OCI-LY1 (cell line): Measurements from ENCODE around the gene KCTD19.

ENCODE experiments used
- H2AFZ ChIP-seq: fragments of 200-600 bp; sonication (generic), shearing (Covaris generic); 2 replicates; pipeline ENCODE4 v1.6.0; 2014; ENCODE audit warnings: antibody characterized with exemption, mild to moderate bottlenecking, low read length
- H3F3A ChIP-seq: fragments of 200-600 bp; sonication (generic), shearing (Covaris generic); 2 replicates; pipeline ENCODE4 v1.6.0; 2014; ENCODE audit warnings: mild to moderate bottlenecking, antibody characterized with exemption, low read length, moderate library complexity; ENCODE audit not compliant: insufficient read depth
- H3K27ac ChIP-seq: fragments of 200-600 bp; sonication (generic); 2 replicates; pipeline ENCODE4 v1.5.1; 2014; ENCODE audit warnings: low read length, mixed run types, mild to moderate bottlenecking, low read depth; ENCODE audit not compliant: poor library complexity, severe bottlenecking
- H3K27me3 ChIP-seq: fragments of 200-600 bp; sonication (generic); 2 replicates; pipeline ENCODE4 v1.6.0; 2014; ENCODE audit warnings: antibody characterized with exemption, mild to moderate bottlenecking, low read length, moderate library complexity; ENCODE audit not compliant: insufficient read depth
- H3K36me3 ChIP-seq: fragments of 200-600 bp; sonication (generic); 2 replicates; pipeline ENCODE4 v1.6.1; 2014; ENCODE audit warnings: mild to moderate bottlenecking, antibody characterized with exemption, low read length, moderate library complexity, mixed read lengths; ENCODE audit not compliant: insufficient read depth
- H3K4me1 ChIP-seq: fragments of 200-600 bp; sonication (generic); 2 replicates; pipeline ENCODE4 v1.5.1; 2014; ENCODE audit warnings: mild to moderate bottlenecking, low read length, moderate library complexity; ENCODE audit not compliant: insufficient read depth, severe bottlenecking
- H3K4me2 ChIP-seq: fragments of 200-600 bp; sonication (generic), shearing (Covaris generic); 2 replicates; pipeline ENCODE4 v1.6.1; 2014; ENCODE audit warnings: low read length
- H3K4me3 ChIP-seq: fragments of 200-600 bp; sonication (generic); 2 replicates; pipeline ENCODE4 v1.5.1; 2014; ENCODE audit warnings: low read length, low read depth, mild to moderate bottlenecking, mixed read lengths; ENCODE audit not compliant: poor library complexity, severe bottlenecking
- H3K79me2 ChIP-seq: fragments of 200-600 bp; shearing (Covaris generic); 2 replicates; pipeline ENCODE4 v1.6.1; 2016; ENCODE audit warnings: mixed run types, low read length, mixed read lengths; ENCODE audit not compliant: insufficient read depth
- H3K9ac ChIP-seq: fragments of 200-600 bp; sonication (generic), shearing (Covaris generic); 2 replicates; pipeline ENCODE4 v1.6.1; 2014; ENCODE audit warnings: mild to moderate bottlenecking, low read length, mixed read lengths
- H3K9me2 ChIP-seq: fragments of 200-600 bp; sonication (generic), shearing (Covaris generic); 2 replicates; pipeline ENCODE4 v1.6.1; 2014; ENCODE audit warnings: low read depth, mild to moderate bottlenecking, low read length, mixed read lengths
- H3K9me3 ChIP-seq: fragments of 200-600 bp; shearing (Covaris generic); 2 replicates; pipeline ENCODE4 v1.6.1; 2014; ENCODE audit warnings: low read length, mixed read lengths
- H4K20me1 ChIP-seq: fragments of 200-600 bp; sonication (generic), shearing (Covaris generic); 2 replicates; pipeline ENCODE4 v1.6.0; 2016; ENCODE audit warnings: mild to moderate bottlenecking, low read length; ENCODE audit not compliant: insufficient read depth
- CTCF ChIP-seq: fragments of 200-600 bp; sonication (generic), shearing (Covaris generic); IDR thresholded peaks from 2 replicates; pipeline ENCODE4 v1.5.1; 2017; ENCODE audit warnings: mild to moderate bottlenecking, antibody characterized with exemption, low read length, moderate library complexity, mixed read lengths
- EZH2 ChIP-seq: fragments of 200-600 bp; sonication (generic), shearing (Covaris generic); IDR thresholded peaks from 2 replicates; pipeline ENCODE4 v1.8.0; 2017; ENCODE audit warnings: borderline replicate concordance, mixed run types, mild to moderate bottlenecking, antibody characterized with exemption, low read length, moderate library complexity, mixed read lengths

The KCTD19 gene

GRCh38 chr16:67256701-67257230 lies 69.8 kb downstream of the KCTD19 start:
- Histone ChIP-seq H4K20me1 (no peaks in the 10 kb centered on the region), H3K9me3 (no peaks in the 10 kb centered on the region), H3K4me2 (no peak overlapping the region), H3K79me2 (no peaks in the 10 kb centered on the region), H3F3A (no peaks in the 10 kb centered on the region), H3K36me3 (no peaks in the 10 kb centered on the region), H3K27ac (no peak overlapping the region), H3K9ac (no peak overlapping the region), H3K9me2 (no peaks in the 10 kb centered on the region), H3K4me3 (no peak overlapping the region), H2AFZ (no peak overlapping the region), H3K4me1 (no peaks in the 10 kb centered on the region), H3K27me3 (peaks cover 4% of the 10 kb centered on the region; the same call in 1 of the 2 replicates)
- TF ChIP-seq EZH2 (no peak), CTCF (no peak)

GRCh38 chr16:67255553-67256221 lies 70.9 kb downstream of the KCTD19 start:
- Histone ChIP-seq H3K4me3 (no peak overlapping the region), H3K4me1 (no peaks in the 10 kb centered on the region), H3K9me3 (no peaks in the 10 kb centered on the region), H3K79me2 (no peaks in the 10 kb centered on the region), H3K27ac (no peak overlapping the region), H3K9me2 (no peaks in the 10 kb centered on the region), H3K27me3 (peaks cover 4% of the 10 kb centered on the region; the same call in 1 of the 2 replicates), H3F3A (no peaks in the 10 kb centered on the region), H3K36me3 (no peaks in the 10 kb centered on the region), H4K20me1 (no peaks in the 10 kb centered on the region), H3K4me2 (no peak overlapping the region), H3K9ac (no peak overlapping the region), H2AFZ (no peak overlapping the region)
- TF ChIP-seq EZH2 (no peak), CTCF (no peak)

GRCh38 chr16:67254801-67255552 lies 71.6 kb downstream of the KCTD19 start:
- Histone ChIP-seq H3K27ac (no peak overlapping the region), H2AFZ (no peak overlapping the region), H3K9me2 (no peaks in the 10 kb centered on the region), H3K9me3 (no peaks in the 10 kb centered on the region), H3F3A (no peaks in the 10 kb centered on the region), H3K27me3 (peaks cover 4% of the 10 kb centered on the region; the same call in 1 of the 2 replicates), H3K4me2 (no peak overlapping the region), H3K79me2 (no peaks in the 10 kb centered on the region), H3K4me3 (no peak overlapping the region), H3K36me3 (no peaks in the 10 kb centered on the region), H3K9ac (no peak overlapping the region), H3K4me1 (no peaks in the 10 kb centered on the region), H4K20me1 (no peaks in the 10 kb centered on the region)
- TF ChIP-seq CTCF = no peak
- TF ChIP-seq EZH2 = no peak
